GM12892 (cell line): Measurements from ENCODE around the gene ST3GAL6.

Experiments
- DNase-seq: peaks from one replicate; pipeline ENCODE4 v3.0.0; 2011; ENCODE audit not compliant: insufficient read length
- FAIRE-seq: peaks from 2 replicates; lab custom pipeline; 2011; peaks lifted over from hg19 to GRCh38; lab: Jason Lieb, UNC
- POLR2A ChIP-seq: IDR thresholded peaks from 2 replicates; pipeline ENCODE4 v1.6.1; 2011; ENCODE audit warnings: low read depth, low read length, control low read depth
- POLR2AphosphoS5 ChIP-seq: IDR thresholded peaks from 2 replicates; pipeline ENCODE4 v1.6.1; 2011; ENCODE audit warnings: low read depth, low read length, control low read depth
- TAF1 ChIP-seq: IDR thresholded peaks from 2 replicates; pipeline ENCODE4 v1.6.1; 2011; ENCODE audit warnings: low read depth, mild to moderate bottlenecking, control low read depth, low read length, borderline replicate concordance

ST3GAL6 gene

GRCh38 chr3:98731720-98732285 is 31.3 kb upstream of the ST3GAL6 start:
- FAIRE-seq = peak; percentile 68
- DNase-seq = peak; percentile 34
- TF ChIP-seq POLR2A (no peak), TAF1 (0 out of 2 replicates have a peak, but pooled peaks have one; percentile 29)

- DNase-seq = peak; percentile 41
- FAIRE-seq = no peak
- TF ChIP-seq TAF1 (0 out of 2 replicates have a peak, but pooled peaks have one; percentile 4), POLR2AphosphoS5 (peak; percentile 73; the same call in 1 of the 2 replicates), POLR2A (peak; percentile 80; the same call in 1 of the 2 replicates)
Measured at GRCh38 chr3:98732286-98733052, 30.7 kb upstream of the ST3GAL6 start.

GRCh38 chr3:98733053-98733811 is 29.9 kb upstream of the ST3GAL6 start:
- DNase-seq (peak; percentile 37), FAIRE-seq (no peak)
- TF ChIP-seq TAF1 = no peak
- peak; percentile 35; the same call in 1 of the 2 replicates for TF ChIP-seq POLR2AphosphoS5
- no peak; the same call in 1 of the 2 replicates for TF ChIP-seq POLR2A

- TF ChIP-seq POLR2A (peak; percentile 56; the same call in 1 of the 2 replicates), POLR2AphosphoS5 (peak; percentile 66), TAF1 (no peak)
- FAIRE-seq (peak; percentile 94), DNase-seq (no peak)
Measured at GRCh38 chr3:98733812-98734281, 29.3 kb upstream of the ST3GAL6 start.

GRCh38 chr3:98734306-98734705 is 28.8 kb upstream of the ST3GAL6 start:
- FAIRE-seq (peak; percentile 50), DNase-seq (no peak)
- TF ChIP-seq TAF1 (no peak), POLR2AphosphoS5 (no peak), POLR2A (no peak)

- no peak for TF ChIP-seq POLR2AphosphoS5
- TF ChIP-seq POLR2A = no peak
- no peak for TF ChIP-seq TAF1
- no peak for FAIRE-seq
- no peak for DNase-seq
Measured at GRCh38 chr3:98734735-98735134, 28.4 kb upstream of the ST3GAL6 start.

GRCh38 chr3:98735296-98735695 is 27.8 kb upstream of the ST3GAL6 start:
- peak; percentile 9 for FAIRE-seq
- no peak for TF ChIP-seq POLR2A
- DNase-seq = no peak

GRCh38 chr3:98735761-98736269 is 27.3 kb upstream of the ST3GAL6 start:
- peak; percentile 56 for FAIRE-seq
- no peak for DNase-seq
- TF ChIP-seq POLR2A = no peak
- no peak for TF ChIP-seq POLR2AphosphoS5
- TF ChIP-seq TAF1 = no peak

GRCh38 chr3:98737301-98737700 is 25.8 kb upstream of the ST3GAL6 start:
- DNase-seq = no peak
- no peak for FAIRE-seq
- no peak for TF ChIP-seq TAF1
- no peak for TF ChIP-seq POLR2AphosphoS5
- no peak for TF ChIP-seq POLR2A

- no peak for DNase-seq
- FAIRE-seq = peak; percentile 70
- TF ChIP-seq TAF1 (no peak), POLR2AphosphoS5 (no peak), POLR2A (no peak)
Measured at GRCh38 chr3:98739266-98739665, 23.9 kb upstream of the ST3GAL6 start.

- TF ChIP-seq POLR2AphosphoS5 = no peak
- TF ChIP-seq POLR2A = no peak
- no peak for TF ChIP-seq TAF1
- FAIRE-seq = no peak
- DNase-seq = no peak
Measured at GRCh38 chr3:98740324-98740723, 22.8 kb upstream of the ST3GAL6 start.
